Activated gamma-delta T cell (primary cell): ENCODE measurements around the gene SOCS4.
"Not testable (repeated sequence)": the region's sequence is repeated elsewhere in the genome, so short reads cannot be mapped to it uniquely, and the experiment has no call there.

Experiments
- DNase-seq: peaks from one replicate; lab custom pipeline; 2025; lab: John Stamatoyannopoulos, UW
- total RNA-seq, 2 donors: gene quantifications; one replicate each; lab custom pipeline; 2026; lab: John Stamatoyannopoulos, UW

Gene SOCS4
- total RNA-seq = 72.3 to 75.0 reads per million in 2 donors

GRCh38 chr14:55026793-55027561 lies at the start of gene SOCS4, which contains the start of gene WDHD1:
TSS of gene SOCS4 (plus strand) at chr14:55027236. CDS start at chr14:55043042, 15,806 bp downstream.
TSS of gene WDHD1 (minus strand) at chr14:55027099. CDS start at chr14:55026787, 312 bp downstream.
- DNase-seq = peak; percentile 97

- no peak for DNase-seq
Measured at GRCh38 chr14:54979039-54979438, 48.0 kb upstream of the SOCS4 start.

- DNase-seq = no peak
Measured at GRCh38 chr14:54981698-54982097, 45.3 kb upstream of the SOCS4 start.

GRCh38 chr14:54985156-54985555 lies 41.9 kb upstream of the SOCS4 start:
- no peak for DNase-seq

GRCh38 chr14:55000381-55000780 lies 26.7 kb upstream of the SOCS4 start:
- no peak for DNase-seq

GRCh38 chr14:55005071-55005470 lies 22.0 kb upstream of the SOCS4 start:
- no peak for DNase-seq

- DNase-seq = no peak
Measured at GRCh38 chr14:55015006-55015405, 12.0 kb upstream of the SOCS4 start.

GRCh38 chr14:55019968-55020554 lies 7.0 kb upstream of the SOCS4 start:
- DNase-seq = no peak

GRCh38 chr14:55024365-55024764 lies 2.7 kb upstream of the SOCS4 start:
- not testable (repeated sequence) for DNase-seq

GRCh38 chr14:55025948-55026347 lies 1.1 kb upstream of the SOCS4 start:
- DNase-seq = no peak

GRCh38 chr14:55026441-55026792 lies 619 bp upstream of the SOCS4 start:
- DNase-seq = no peak

GRCh38 chr14:55028066-55028465 lies 1.0 kb downstream of the SOCS4 start:
- DNase-seq = no peak

- DNase-seq = no peak
Measured at GRCh38 chr14:55028476-55028875, 1.4 kb downstream of the SOCS4 start.

GRCh38 chr14:55031190-55031589 lies 4.2 kb downstream of the SOCS4 start:
- no peak for DNase-seq

- DNase-seq = not testable (repeated sequence)
Measured at GRCh38 chr14:55037995-55038394, 11.0 kb downstream of the SOCS4 start.

- DNase-seq = no peak
Measured at GRCh38 chr14:55038708-55039107, 11.7 kb downstream of the SOCS4 start.

- DNase-seq = no peak
Measured at GRCh38 chr14:55043528-55043927, 16.5 kb downstream of the SOCS4 start.

GRCh38 chr14:55045087-55045486 lies 18.1 kb downstream of the SOCS4 start:
- no peak for DNase-seq

GRCh38 chr14:55047301-55048053 lies 20.4 kb downstream of the SOCS4 start:
- DNase-seq = no peak

GRCh38 chr14:55048900-55049436 lies 21.9 kb downstream of the SOCS4 start:
- no peak for DNase-seq

GRCh38 chr14:55051165-55051422 lies 24.1 kb downstream of the SOCS4 start:
- DNase-seq = no peak

GRCh38 chr14:55051423-55052268 lies 24.6 kb downstream of the SOCS4 start, which contains the start of gene MAPK1IP1L:
TSS of gene MAPK1IP1L (plus strand) at chr14:55051647. CDS start at chr14:55061684, 10,037 bp downstream.
- peak; percentile 86 for DNase-seq
